KMS-11 (cell line): ENCODE results near the gene LIAS.

Experiments used
- H2AFZ ChIP-seq: fragments of 200-600 bp; sonication (generic); 2 replicates; pipeline ENCODE4 v1.6.1; 2016; ENCODE audit warnings: antibody characterized with exemption, mixed run types, low read depth
- H3K27ac ChIP-seq: fragments of 200-600 bp; sonication (generic); 2 replicates; pipeline ENCODE4 v1.6.1; 2016; ENCODE audit warnings: mild to moderate bottlenecking, mixed run types
- H3K27me3 ChIP-seq: fragments of 200-600 bp; sonication (generic); 2 replicates; pipeline ENCODE4 v1.6.1; 2017; ENCODE audit warnings: mild to moderate bottlenecking, low read depth, mixed run types, moderate library complexity; ENCODE audit not compliant: insufficient read depth
- H3K36me3 ChIP-seq: fragments of 200-600 bp; sonication (generic); 2 replicates; pipeline ENCODE4 v1.6.1; 2017; ENCODE audit warnings: mild to moderate bottlenecking, mixed run types; ENCODE audit not compliant: insufficient read depth
- H3K4me1 ChIP-seq: fragments of 200-600 bp; sonication (generic); 2 replicates; pipeline ENCODE4 v1.6.1; 2016; ENCODE audit warnings: mild to moderate bottlenecking, low read depth, mixed run types; ENCODE audit not compliant: poor library complexity, severe bottlenecking
- H3K4me2 ChIP-seq: fragments of 200-600 bp; sonication (generic); 2 replicates; pipeline ENCODE4 v1.7.0; 2016; ENCODE audit warnings: mild to moderate bottlenecking, mixed run types
- H3K4me3 ChIP-seq: fragments of 200-600 bp; sonication (generic); IDR thresholded peaks from 2 replicates; pipeline ENCODE4 v1.6.1; 2017; ENCODE audit warnings: low read depth, low read length, mixed read lengths; ENCODE audit not compliant: insufficient read depth
- H3K79me2 ChIP-seq: fragments of 200-600 bp; sonication (generic); 2 replicates; pipeline ENCODE4 v1.6.1; 2016; ENCODE audit warnings: low read depth, mixed run types; ENCODE audit not compliant: insufficient read depth
- H3K9ac ChIP-seq: fragments of 200-600 bp; sonication (generic); 2 replicates; pipeline ENCODE4 v1.6.1; 2016; ENCODE audit warnings: mild to moderate bottlenecking, mixed run types
- H4K20me1 ChIP-seq: fragments of 200-600 bp; sonication (generic); 2 replicates; pipeline ENCODE4 v1.6.1; 2016; ENCODE audit warnings: mild to moderate bottlenecking, mixed run types; ENCODE audit not compliant: insufficient read depth
- CTCF ChIP-seq: fragments of 200-600 bp; sonication (generic); conservative IDR thresholded peaks from 2 replicates; pipeline ENCODE4 v1.6.1; 2017; ENCODE audit warnings: low read depth, mild to moderate bottlenecking, antibody characterized with exemption, low read length, moderate library complexity, mixed read lengths

LIAS gene

DNA sequence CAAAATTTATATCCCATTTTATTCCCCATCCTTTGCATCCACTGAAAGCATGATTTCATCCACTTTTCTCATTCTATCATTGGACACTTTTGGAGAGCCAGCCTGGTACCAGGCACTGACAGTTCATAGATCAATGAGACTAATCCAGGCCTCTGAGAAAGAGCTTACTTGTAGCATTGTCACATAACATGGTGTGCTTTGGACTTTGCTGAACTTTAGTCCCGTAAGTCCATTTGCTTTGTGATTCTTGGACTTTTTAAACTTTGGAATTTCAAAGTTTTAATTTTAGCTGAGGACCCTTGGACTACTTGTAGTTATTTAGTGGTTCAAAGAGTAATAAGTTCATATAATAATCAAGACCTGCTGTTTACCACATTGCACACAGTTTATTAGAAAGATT lies 11.5 kb downstream of the LIAS start:
- H3K27me3 ChIP-seq = no peaks in the 10 kb centered on the region
- no peak overlapping the region for H3K9ac ChIP-seq
- TF ChIP-seq CTCF = no peak

GRCh38 chr4:39472396-39472795 lies 13.5 kb downstream of the LIAS start:
- H3K27ac ChIP-seq = no peak overlapping the region
- no peaks in the 10 kb centered on the region for H3K79me2 ChIP-seq
- H2AFZ ChIP-seq = no peak overlapping the region
- H3K9ac ChIP-seq = no peak overlapping the region
- H3K4me3 ChIP-seq = no peak overlapping the region
- no peaks in the 10 kb centered on the region for H3K27me3 ChIP-seq
- peaks cover 13% of the 10 kb centered on the region for H3K4me1 ChIP-seq
- no peak for TF ChIP-seq CTCF
- H3K36me3 ChIP-seq = no peaks in the 10 kb centered on the region
- H4K20me1 ChIP-seq = no peaks in the 10 kb centered on the region
- no peak overlapping the region for H3K4me2 ChIP-seq

More for the DNA sequence above, 11.5 kb downstream of the LIAS start:
- peaks cover 13% of the 10 kb centered on the region for H3K4me1 ChIP-seq
- no peak overlapping the region for H2AFZ ChIP-seq
- H3K79me2 ChIP-seq = no peaks in the 10 kb centered on the region
- no peak overlapping the region for H3K4me2 ChIP-seq
- H3K36me3 ChIP-seq = no peaks in the 10 kb centered on the region
- no peak overlapping the region for H3K4me3 ChIP-seq
- H4K20me1 ChIP-seq = no peaks in the 10 kb centered on the region
- no peak overlapping the region for H3K27ac ChIP-seq

- Histone ChIP-seq H3K79me2 (no peaks in the 10 kb centered on the region), H3K4me3 (no peak overlapping the region), H4K20me1 (no peaks in the 10 kb centered on the region), H3K36me3 (no peaks in the 10 kb centered on the region), H3K4me2 (no peak overlapping the region), H3K27me3 (no peaks in the 10 kb centered on the region), H3K9ac (no peak overlapping the region), H3K27ac (no peak overlapping the region), H3K4me1 (no peaks in the 10 kb centered on the region), H2AFZ (no peak overlapping the region)
- TF ChIP-seq CTCF = no peak
These were observed 17.5 kb downstream of the LIAS start for GRCh38 chr4:39476187-39476895.

GRCh38 chr4:39480251-39480650 lies 21.4 kb downstream of the LIAS start:
- no peak for TF ChIP-seq CTCF

More at GRCh38 chr4:39480251-39480650, 21.4 kb downstream of the LIAS start:
- Histone ChIP-seq H3K4me2 (no peak overlapping the region), H3K27ac (no peak overlapping the region), H3K4me3 (no peak overlapping the region), H3K4me1 (no peaks in the 10 kb centered on the region), H3K36me3 (no peaks in the 10 kb centered on the region), H3K79me2 (no peaks in the 10 kb centered on the region), H3K9ac (no peak overlapping the region), H3K27me3 (no peaks in the 10 kb centered on the region), H4K20me1 (no peaks in the 10 kb centered on the region), H2AFZ (no peak overlapping the region)
